Epithelial cell of esophagus (primary cell): ENCODE results near the gene ANKRD44.
"Not testable (repeated sequence)": the region's sequence is repeated elsewhere in the genome, so short reads cannot be mapped to it uniquely, and the experiment has no call there.

Experiments
- DNase-seq: peaks from one replicate; pipeline ENCODE4 v3.0.0; 2010; ENCODE audit warnings: low read depth
- H3K4me3 ChIP-seq: 2 replicates; pipeline ENCODE4 v1.5.1; 2011; ENCODE audit warnings: mild to moderate bottlenecking, low read length, control low read depth
- CTCF ChIP-seq: IDR thresholded peaks from 2 replicates; pipeline ENCODE4 v1.5.1; 2011; ENCODE audit warnings: low read depth, mild to moderate bottlenecking, low read length, control low read depth, inconsistent platforms; ENCODE audit not compliant: insufficient read depth; ENCODE audit errors: missing control alignments

ANKRD44 gene

GRCh38 chr2:197071213-197071612, 239.4 kb downstream of the ANKRD44 start:
- no peak for DNase-seq
- H3K4me3 ChIP-seq, result no peak overlapping the region
- TF ChIP-seq CTCF, result no peak

GRCh38 chr2:197069958-197070357, 240.6 kb downstream of the ANKRD44 start:
- TF ChIP-seq CTCF, result no peak
- no peak overlapping the region for H3K4me3 ChIP-seq

GRCh38 chr2:197062574-197062973, 248.0 kb downstream of the ANKRD44 start:
- not testable (repeated sequence) for DNase-seq, H3K4me3 ChIP-seq

More at GRCh38 chr2:197069958-197070357, 240.6 kb downstream of the ANKRD44 start:
- DNase-seq, result no peak

GRCh38 chr2:197059477-197059876, 251.1 kb downstream of the ANKRD44 start:
- H3K4me3 ChIP-seq, result no peak overlapping the region
- DNase-seq, result no peak
- no peak for TF ChIP-seq CTCF

GRCh38 chr2:197058777-197059300, 251.7 kb downstream of the ANKRD44 start:
- no peak for TF ChIP-seq CTCF
- no peak for DNase-seq
- no peak overlapping the region for H3K4me3 ChIP-seq

GRCh38 chr2:197057959-197058358, 252.6 kb downstream of the ANKRD44 start:
- no peak for DNase-seq
- no peak for TF ChIP-seq CTCF
- no peak overlapping the region for H3K4me3 ChIP-seq

GRCh38 chr2:197055045-197055444, 255.5 kb downstream of the ANKRD44 start:
- TF ChIP-seq CTCF, result no peak
- H3K4me3 ChIP-seq, result no peak overlapping the region
- DNase-seq, result no peak
